Lung (tissue), 12 donors: ENCODE measurements around the gene IQCK. TPM values are rescaled to one million over a fixed set of nuclear protein-coding genes. Genes with fewer than 3 reads are reported as not detected.

ENCODE experiments used
- ATAC-seq: fragments of 200-7000 bp; cut with Tn5 transposase; one replicate; pipeline ENCODE4 v1.9.1; 2020; ENCODE audit warnings: moderate number of reproducible peaks; ENCODE audit not compliant: insufficient read depth, low FRiP score
- DNase-seq, 3 donors: peaks; one replicate each; pipeline ENCODE4 v3.0.0-alpha.2; 2013 to 2017
- H3K27ac ChIP-seq, 2 donors: one replicate each; pipeline ENCODE4 v1.5.1; 2013; ENCODE audit warnings: mild to moderate bottlenecking in 2 of 2, moderate library complexity in 2 of 2, control low read depth in 1 of 2, inconsistent platforms in 1 of 2, low read depth in 1 of 2, low read length in 1 of 2
- H3K27me3 ChIP-seq, 3 donors: one replicate each; pipeline ENCODE4 v1.5.1; 2013; ENCODE audit warnings: low read length in 2 of 3; ENCODE audit not compliant: control insufficient read depth in 3 of 3, insufficient read depth in 3 of 3
- H3K36me3 ChIP-seq, 4 donors: one replicate each; pipeline ENCODE4 v1.5.1; 2013; ENCODE audit warnings: low read length in 4 of 4, mild to moderate bottlenecking in 1 of 4, moderate library complexity in 1 of 4; ENCODE audit not compliant: control insufficient read depth in 4 of 4, insufficient read depth in 4 of 4
- H3K4me1 ChIP-seq, 5 donors: one replicate each; pipeline ENCODE4 v1.5.1; 2013; ENCODE audit warnings: low read length in 5 of 5, mild to moderate bottlenecking in 2 of 5, moderate library complexity in 1 of 5; ENCODE audit not compliant: control insufficient read depth in 5 of 5, insufficient read depth in 5 of 5
- H3K4me3 ChIP-seq: one replicate; pipeline ENCODE4 v1.5.1; 2013; ENCODE audit warnings: mild to moderate bottlenecking, control low read depth, moderate library complexity
- H3K9ac ChIP-seq, 2 donors: one replicate each; pipeline ENCODE4 v1.5.1; 2013; ENCODE audit warnings: low read length in 2 of 2, control low read depth in 1 of 2; ENCODE audit not compliant: insufficient read depth in 1 of 2
- H3K9me3 ChIP-seq, 4 donors: one replicate each; pipeline ENCODE4 v1.5.1; 2013; ENCODE audit warnings: low read length in 3 of 4, mild to moderate bottlenecking in 1 of 4, moderate library complexity in 1 of 4; ENCODE audit not compliant: control insufficient read depth in 4 of 4, insufficient read depth in 3 of 4
- CTCF ChIP-seq: IDR thresholded peaks from 2 replicates; pipeline ENCODE4 v1.5.1; 2012; ENCODE audit warnings: mild to moderate bottlenecking; ENCODE audit errors: control extremely low read depth, extremely low read depth
- WGBS, 2 donors: extraction: QIAGEN DNeasy Blood & Tissue Kit; methylation state at CpG; one replicate each; pipeline ENCODE4 v1.1.7; 2013; 5-methylcytosine and 5-hydroxymethylcytosine counted together
- polyA plus RNA-seq, 2 donors: library from polyadenylated mRNA; stranded (reverse); fragments of 200-250 nt; gene quantifications; one replicate each; pipeline ENCODE4 v1.2.1, GENCODE V29; 2013
- total RNA-seq, 2 donors: library from RNA; depleted of rRNA in 1 of 2; stranded (reverse); fragments of >200 nt in 1 of 2; gene quantifications; one replicate each; pipeline ENCODE4 v1.2.1, GENCODE V29; 2014 to 2021
- donor health status: control.
- donor health status: control.
- donor health status: Bipolar disorder and iron deficiency.
- donor health status: healthy.
- donor health status: DM: yes; HTN: yes; CAD: no.

IQCK gene
- total and polyA plus RNA-seq, 4 donors, result 12.7 to 27.0 (median 20.4) TPM

DNA sequence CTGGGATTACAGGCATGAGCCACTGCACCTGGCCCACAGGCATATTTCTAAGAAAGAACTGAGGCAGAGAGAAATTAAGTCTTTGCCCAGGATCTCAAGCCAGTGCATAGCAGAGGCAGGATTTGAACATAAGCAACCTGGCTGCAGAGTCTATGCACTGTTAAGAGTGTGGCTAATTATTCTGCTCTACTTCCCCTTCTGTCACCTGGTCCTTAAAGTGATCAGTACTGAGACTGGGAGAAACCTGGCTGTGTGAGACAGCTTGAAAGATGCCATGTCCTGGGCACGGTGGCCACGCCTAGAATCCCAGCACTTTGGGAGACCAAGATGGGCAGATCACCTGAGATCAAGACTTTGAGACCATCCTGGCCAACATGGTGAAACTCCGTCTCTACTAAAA, 58.1 kb downstream of the IQCK start:
- DNase-seq, result no peak
- WGBS, 2 donors, result 88 to 92% methylated on average over 3 of the region's 3 CpGs

DNA sequence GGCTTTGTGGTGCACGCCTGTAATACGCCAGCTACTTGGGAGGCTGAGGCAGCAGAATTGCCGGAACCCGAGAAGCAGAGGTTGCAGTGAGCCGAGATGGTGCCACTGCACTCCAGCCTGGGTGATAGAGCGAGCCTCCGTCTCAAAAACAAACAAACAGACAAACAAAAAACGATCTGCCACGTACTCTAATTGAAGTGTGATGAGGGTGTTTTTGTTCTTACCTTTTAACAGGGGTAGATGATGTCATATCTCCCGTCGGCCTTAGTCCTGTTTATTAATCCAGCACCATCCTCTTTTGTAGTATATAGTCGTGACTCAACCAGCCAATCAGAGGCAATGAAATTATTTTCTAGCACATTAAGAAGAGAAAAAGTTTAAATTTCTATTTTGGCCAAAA, 58.5 kb downstream of the IQCK start:
- no peaks in the 10 kb centered on the region for H3K36me3 ChIP-seq
- WGBS, 2 donors, result 88 to 95% methylated on average over 12 of the region's 12 CpGs

More for the DNA sequence above, 58.1 kb downstream of the IQCK start:
- Histone ChIP-seq H3K9ac (no peak overlapping the region), H3K9me3 (no peaks in the 10 kb centered on the region), H3K4me3 (no peak overlapping the region), H3K36me3 (no peaks in the 10 kb centered on the region), H3K27ac (no peak overlapping the region), H3K27me3 (no peaks in the 10 kb centered on the region), H3K4me1 (peaks cover 0 to 12% (median 0%) of the 10 kb centered on the region in 5 donors)
- ATAC-seq, result no peak
- TF ChIP-seq CTCF, result no peak

DNA sequence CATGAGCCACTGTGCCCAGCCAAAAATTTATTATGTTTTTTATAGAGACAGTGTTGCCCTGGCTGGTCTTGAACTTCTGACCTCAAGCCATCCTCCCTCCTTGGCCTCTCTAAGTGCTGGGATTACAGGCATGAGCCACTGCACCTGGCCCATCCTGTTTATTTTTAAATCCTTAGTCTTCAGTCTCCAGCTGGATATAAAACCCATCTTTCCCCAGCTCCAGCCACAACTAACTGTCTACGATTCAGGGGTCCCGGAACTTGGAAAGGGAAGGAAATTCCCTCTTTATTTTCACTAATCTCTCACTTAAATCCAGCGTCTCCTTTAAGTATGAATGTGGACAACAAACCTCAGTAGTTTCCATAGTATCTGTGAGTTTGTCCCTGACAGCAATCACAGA, 62.2 kb downstream of the IQCK start:
- no peak for TF ChIP-seq CTCF
- Histone ChIP-seq H3K4me1 (peaks cover 1 to 14% (median 6%) of the 10 kb centered on the region in 5 donors), H3K9ac (no peak overlapping the region), H3K27ac (no peak overlapping the region), H3K27me3 (no peaks in the 10 kb centered on the region), H3K36me3 (no peaks in the 10 kb centered on the region), H3K9me3 (no peaks in the 10 kb centered on the region), H3K4me3 (no peak overlapping the region)
- WGBS, 2 donors, result 91 to 92% methylated on average over 3 of the region's 3 CpGs
- DNase-seq, result no peak
- no peak for ATAC-seq

More for the DNA sequence above, 58.5 kb downstream of the IQCK start:
- Histone ChIP-seq H3K4me1 (peaks cover 0 to 11% (median 0%) of the 10 kb centered on the region in 5 donors), H3K4me3 (no peak overlapping the region), H3K27ac (no peak overlapping the region), H3K9ac (no peak overlapping the region), H3K27me3 (no peaks in the 10 kb centered on the region), H3K9me3 (no peaks in the 10 kb centered on the region)
- ATAC-seq (no peak), DNase-seq (no peak)
- TF ChIP-seq CTCF, result no peak

- no peaks in the 10 kb centered on the region for H3K27me3 ChIP-seq
- 94 to 96% methylated on average over 6 of the region's 6 CpGs for WGBS, 2 donors
These were observed 63.2 kb downstream of the IQCK start for GRCh38 chr16:19781226-19781625.

More at GRCh38 chr16:19781226-19781625, 63.2 kb downstream of the IQCK start:
- Histone ChIP-seq H3K27ac (no peak overlapping the region), H3K4me1 (peaks cover 1 to 14% (median 7%) of the 10 kb centered on the region in 5 donors), H3K9me3 (no peaks in the 10 kb centered on the region), H3K4me3 (no peak overlapping the region), H3K36me3 (no peaks in the 10 kb centered on the region), H3K9ac (no peak overlapping the region)
- TF ChIP-seq CTCF, result no peak
- DNase-seq (no peak), ATAC-seq (no peak)
